Activated CD4-positive, alpha-beta T cell treated with anti-CD3 and anti-CD28 coated beads, Interleukin-2, amount 10 ng/mL, durations not matched to agents 7 days and 5 days (primary cell): ENCODE measurements around the gene DCAF4. TPM values are rescaled to one million over a fixed set of nuclear protein-coding genes. Genes with fewer than 3 reads are reported as not detected.

Source experiments
- CTCF ChIA-PET: fragments of 350-600 bp; sonication (Branson Sonifier 250); formaldehyde crosslinking; loops from one replicate; lab custom pipeline; 2021; ENCODE audit warnings: antibody characterized with exemption; lab: Charles Lee
- POLR2A ChIA-PET: fragments of 350-600 bp; sonication (Branson Sonifier 250); formaldehyde crosslinking; loops from one replicate; lab custom pipeline; 2021; ENCODE audit warnings: antibody characterized with exemption; lab: Charles Lee
- DNase-seq: peaks from one replicate; pipeline ENCODE4 v3.0.0-alpha.2; 2020
- H3K27ac Mint-ChIP-seq: one replicate; pipeline ENCODE4 v1.8.0; 2021; ENCODE audit warnings: mild to moderate bottlenecking, moderate library complexity, mixed read lengths
- H3K27me3 Mint-ChIP-seq: one replicate; pipeline ENCODE4 v1.8.0; 2021; ENCODE audit warnings: mixed read lengths
- H3K36me3 Mint-ChIP-seq: one replicate; pipeline ENCODE4 v1.8.0; 2021; ENCODE audit warnings: low read depth, mixed read lengths
- H3K4me1 Mint-ChIP-seq: one replicate; pipeline ENCODE4 v1.8.0; 2021; ENCODE audit warnings: mixed read lengths
- H3K4me3 Mint-ChIP-seq: one replicate; pipeline ENCODE4 v1.8.0; 2021; ENCODE audit warnings: mild to moderate bottlenecking, moderate library complexity, mixed read lengths
- H3K9me3 Mint-ChIP-seq: one replicate; pipeline ENCODE4 v1.8.0; 2021; ENCODE audit warnings: mixed read lengths
- total RNA-seq, 2 experiments: library from RNA; stranded (reverse); gene quantifications; one replicate each; pipeline ENCODE4 v1.2.3, GENCODE V29; 2021

DCAF4 gene
- total RNA-seq, 2 experiments from 2014 or later, result 15.9 to 21.3 TPM

DNA sequence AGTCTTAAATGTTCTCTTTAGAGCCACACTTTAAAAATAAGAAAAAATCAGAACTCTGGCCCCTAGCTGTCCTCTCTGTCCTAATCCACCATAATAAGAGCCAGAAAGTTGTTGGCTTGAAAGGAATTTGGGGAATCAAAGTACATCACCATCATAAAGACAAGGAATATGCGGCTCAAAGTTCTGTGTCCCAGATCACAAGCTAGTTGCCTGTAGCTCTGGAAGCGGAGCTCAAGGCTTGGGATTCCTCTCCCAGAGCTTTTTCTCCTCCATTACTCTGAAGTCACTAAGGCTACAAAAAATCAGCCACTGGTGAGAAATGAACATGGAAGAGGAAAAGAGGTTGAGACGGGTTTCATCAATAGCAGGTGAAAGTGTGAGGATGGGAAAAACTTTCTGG lies 38.8 kb upstream of the DCAF4 start:
- ChIA-PET POLR2A (no interaction called here), CTCF (interaction anchor here (1.0 to 1.4 kb wide), 2 partner anchors 39 to 374 kb away, joined by 3 to 4 read pairs; no protein-coding TSS in a partner anchor)
- no peak for DNase-seq
- Mint-ChIP-seq H3K27ac (no peak overlapping the region), H3K4me3 (no peak overlapping the region), H3K27me3 (peaks cover 52% of the 10 kb centered on the region), H3K4me1 (peaks cover 22% of the 10 kb centered on the region), H3K9me3 (no peaks in the 10 kb centered on the region), H3K36me3 (peaks cover 6% of the 10 kb centered on the region)

DNA sequence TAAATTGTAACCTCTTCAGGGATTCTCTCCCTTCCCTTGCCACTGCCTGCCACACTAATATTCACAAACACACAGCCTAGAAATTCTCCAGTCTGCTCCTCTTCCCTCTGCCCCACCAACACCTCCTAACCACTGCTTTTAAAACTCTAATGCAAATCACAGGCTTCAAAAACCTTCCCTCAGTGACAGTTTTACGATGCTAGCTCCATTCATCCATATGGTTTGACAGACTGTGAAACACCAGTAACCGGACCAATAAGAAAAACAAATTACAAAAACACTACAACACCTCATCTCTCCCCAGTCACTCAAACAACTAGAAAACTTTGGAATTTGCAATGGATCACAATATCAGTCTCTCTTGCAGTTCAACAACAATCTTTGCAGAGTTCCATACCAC lies 38.1 kb upstream of the DCAF4 start:
- H3K27ac Mint-ChIP-seq, result no peak overlapping the region
- H3K36me3 Mint-ChIP-seq, result peaks cover 2% of the 10 kb centered on the region
- peaks cover 21% of the 10 kb centered on the region for H3K4me1 Mint-ChIP-seq
- no peak overlapping the region for H3K4me3 Mint-ChIP-seq
- POLR2A ChIA-PET, result interaction anchor here (0.6 kb wide), 1 partner anchor 11 kb away, joined by 3 read pairs; no protein-coding TSS in a partner anchor
- DNase-seq, result no peak
- no peaks in the 10 kb centered on the region for H3K9me3 Mint-ChIP-seq
- CTCF ChIA-PET, result interaction anchor here (1.0 kb wide), 1 partner anchor 40 kb away, joined by 3 read pairs; no protein-coding TSS in a partner anchor
- H3K27me3 Mint-ChIP-seq, result peaks cover 57% of the 10 kb centered on the region

DNA sequence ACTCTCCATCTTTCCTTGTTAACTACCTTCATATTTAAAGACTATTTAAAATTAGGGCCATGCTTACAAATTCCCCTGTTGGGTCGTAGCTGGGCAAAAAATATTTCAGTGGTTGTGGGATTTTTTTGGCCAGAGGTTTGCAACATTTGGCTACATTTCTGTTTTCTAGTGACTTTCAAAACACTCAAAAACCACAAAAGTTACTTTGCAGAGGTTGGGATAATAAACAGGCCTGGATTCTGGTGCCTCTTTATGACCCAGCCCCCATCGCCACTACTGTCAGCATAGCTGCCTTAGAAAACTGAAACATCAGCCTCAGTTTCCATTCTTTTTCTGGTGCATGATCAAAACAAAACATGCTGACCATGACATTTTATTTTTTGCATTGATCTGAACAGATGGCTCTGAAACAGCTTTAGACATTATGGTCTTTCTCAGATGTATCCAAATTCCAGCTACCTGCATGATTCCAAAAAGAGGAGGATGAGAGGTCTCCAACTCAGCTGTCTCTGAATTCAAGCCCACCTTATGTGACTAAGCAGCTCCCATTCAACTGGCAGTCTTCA lies 37.5 kb upstream of the DCAF4 start:
- H3K4me3 Mint-ChIP-seq, result no peak overlapping the region
- no peak overlapping the region for H3K27ac Mint-ChIP-seq
- DNase-seq, result no peak
- ChIA-PET CTCF (interaction anchor here (1.0 kb wide), 1 partner anchor 40 kb away, joined by 3 read pairs; no protein-coding TSS in a partner anchor), POLR2A (interaction anchor here (0.6 kb wide), 1 partner anchor 11 kb away, joined by 3 read pairs; no protein-coding TSS in a partner anchor)
- peaks cover 2% of the 10 kb centered on the region for H3K36me3 Mint-ChIP-seq
- H3K9me3 Mint-ChIP-seq, result no peaks in the 10 kb centered on the region
- H3K27me3 Mint-ChIP-seq, result peaks cover 58% of the 10 kb centered on the region
- H3K4me1 Mint-ChIP-seq, result peaks cover 16% of the 10 kb centered on the region

DNA sequence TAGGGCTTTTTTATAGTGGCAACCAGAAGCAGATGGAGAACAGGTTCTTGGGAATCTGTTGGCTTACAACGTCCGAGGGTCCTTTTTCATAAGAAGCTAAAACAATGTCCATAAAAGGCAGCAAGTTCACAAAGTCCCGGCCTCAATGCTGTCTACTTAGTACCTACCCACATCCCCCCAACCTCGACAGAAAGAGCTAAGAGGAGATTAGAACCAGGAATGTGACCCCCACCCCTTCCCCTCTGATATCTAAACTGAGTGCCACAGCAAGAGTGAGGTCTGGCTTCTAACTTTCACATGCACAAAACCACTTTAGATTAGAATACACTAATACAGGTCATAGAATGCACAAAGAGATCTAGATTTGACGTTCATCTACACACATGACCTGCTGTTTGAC lies 36.9 kb upstream of the DCAF4 start:
- Mint-ChIP-seq H3K36me3 (peaks cover 2% of the 10 kb centered on the region), H3K27ac (no peak overlapping the region), H3K9me3 (no peaks in the 10 kb centered on the region), H3K4me1 (peaks cover 16% of the 10 kb centered on the region), H3K4me3 (no peak overlapping the region), H3K27me3 (peaks cover 64% of the 10 kb centered on the region)
- DNase-seq, result no peak
- ChIA-PET POLR2A (no interaction called here), CTCF (no interaction called here)

DNA sequence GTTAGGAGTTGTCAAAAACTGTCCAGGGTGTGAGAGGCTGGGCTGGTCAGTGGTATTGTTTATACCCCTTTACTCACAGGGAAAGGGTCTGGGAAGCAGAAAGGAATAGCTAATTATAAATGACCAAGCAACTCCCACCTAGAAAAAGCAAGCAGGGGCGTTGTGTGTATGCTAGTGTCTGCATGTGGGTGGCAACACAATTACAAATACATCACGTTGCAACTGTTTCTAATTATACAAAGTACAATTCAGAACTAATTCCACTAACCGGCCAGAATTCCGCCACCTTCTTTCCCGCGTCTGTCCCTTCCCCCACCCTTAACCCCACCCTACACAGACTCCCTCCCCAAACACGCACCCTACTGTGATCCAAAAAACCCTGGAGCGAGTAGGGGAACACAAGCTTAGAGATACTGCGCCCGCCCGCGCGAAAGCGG lies 34.6 kb upstream of the DCAF4 start:
- POLR2A ChIA-PET, result no interaction called here
- CTCF ChIA-PET, result interaction anchor here (0.7 to 2.1 kb wide), 5 partner anchors 8 to 377 kb away, joined by 3 to 6 read pairs (median 3); no protein-coding TSS in a partner anchor
- Mint-ChIP-seq H3K4me3 (peak overlapping the region; percentile 87), H3K9me3 (no peaks in the 10 kb centered on the region), H3K36me3 (peaks cover 2% of the 10 kb centered on the region), H3K4me1 (peaks cover 25% of the 10 kb centered on the region), H3K27me3 (peaks cover 75% of the 10 kb centered on the region), H3K27ac (no peak overlapping the region)
- DNase-seq, result no peak

DNA sequence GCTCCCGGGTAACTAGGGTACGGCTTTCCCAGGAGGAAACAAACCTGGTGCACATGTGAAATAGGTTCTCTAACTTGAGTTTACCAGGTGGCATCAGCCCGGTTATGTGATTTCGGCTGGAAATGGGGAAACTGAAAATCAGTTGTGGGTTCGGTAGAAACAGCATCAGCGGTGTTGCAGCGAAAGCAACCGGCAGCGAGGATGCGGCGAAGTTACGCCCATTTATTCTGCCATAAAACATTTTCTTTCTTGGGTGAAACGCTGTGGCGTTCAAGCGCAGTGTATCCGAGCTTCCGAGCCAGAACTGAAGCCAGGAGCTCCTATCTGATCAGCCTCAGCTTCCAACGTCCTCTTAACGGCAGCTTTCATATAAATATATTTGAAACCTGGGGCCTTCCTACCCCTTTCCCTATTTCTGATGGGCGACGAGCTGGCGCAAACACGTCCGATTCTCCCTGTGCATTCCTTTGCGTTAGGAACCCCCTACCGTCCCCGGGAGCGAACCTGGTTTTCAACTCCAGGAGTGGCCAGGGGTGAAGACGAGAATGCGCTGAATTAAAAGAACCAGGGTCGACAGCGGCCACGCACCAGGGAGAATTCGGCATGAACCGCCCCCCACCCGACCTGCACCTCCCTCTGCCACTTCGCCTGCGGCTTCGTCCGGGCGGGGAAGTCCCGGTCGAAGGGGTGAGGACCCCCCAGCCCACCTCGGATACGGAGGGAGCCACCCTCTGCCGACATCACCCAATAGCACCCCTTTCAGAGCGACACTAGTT lies 34.0 kb upstream of the DCAF4 start:
- peaks cover 75% of the 10 kb centered on the region for H3K27me3 Mint-ChIP-seq
- DNase-seq, result peak; percentile 50
- ChIA-PET POLR2A (no interaction called here), CTCF (interaction anchor here (1.2 to 2.1 kb wide), 2 partner anchors 8 to 13 kb away, joined by 3 to 5 read pairs; no protein-coding TSS in a partner anchor)
- H3K4me3 Mint-ChIP-seq, result peak overlapping the region; percentile 87
- H3K27ac Mint-ChIP-seq, result peak overlapping the region; percentile 85
- peaks cover 25% of the 10 kb centered on the region for H3K4me1 Mint-ChIP-seq
- peaks cover 2% of the 10 kb centered on the region for H3K36me3 Mint-ChIP-seq
- no peaks in the 10 kb centered on the region for H3K9me3 Mint-ChIP-seq

DNA sequence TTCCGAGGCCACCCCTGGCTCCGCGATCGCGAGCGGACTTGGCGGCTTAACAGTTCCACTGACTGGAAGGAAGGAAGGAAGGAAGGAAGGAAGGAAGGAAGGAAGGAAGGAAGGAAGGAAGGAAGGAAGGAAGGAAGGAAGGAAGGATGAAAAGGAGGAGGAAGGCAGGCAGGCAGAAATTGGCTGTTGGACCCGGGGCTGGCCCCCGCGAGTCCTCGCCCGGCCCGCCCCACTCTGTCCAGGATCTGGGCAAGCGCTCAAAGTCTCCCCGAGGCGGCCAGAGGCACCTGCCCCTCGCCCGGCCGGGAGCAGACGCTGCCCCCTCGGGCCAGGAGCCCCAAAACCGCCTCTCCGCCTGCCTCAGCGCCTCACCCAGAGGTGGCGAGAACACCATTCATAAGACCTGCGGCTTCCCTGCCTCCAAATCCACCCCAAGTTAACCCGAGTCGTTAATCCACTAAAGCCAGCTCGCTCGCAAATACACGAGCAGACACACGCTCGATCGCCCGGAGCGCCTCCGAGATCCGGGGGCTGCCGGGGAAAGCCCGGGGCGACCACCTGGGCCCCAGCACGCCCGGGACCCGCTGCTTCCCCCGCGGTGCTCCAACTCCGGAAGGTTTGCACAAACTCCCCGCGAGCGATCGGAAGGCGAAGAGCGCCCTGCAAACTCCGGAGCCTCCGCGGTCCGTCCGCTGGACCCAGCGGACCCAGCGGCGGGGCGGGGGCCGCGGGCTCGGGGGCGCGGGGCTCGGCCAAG lies 33.2 kb upstream of the DCAF4 start:
- ChIA-PET POLR2A (no interaction called here), CTCF (interaction anchor here (0.8 to 2.5 kb wide), 5 partner anchors 10 to 378 kb away, joined by 3 to 14 read pairs (median 5); no protein-coding TSS in a partner anchor)
- DNase-seq, result peak; percentile 32
- peak overlapping the region; percentile 87 for H3K4me3 Mint-ChIP-seq
- peaks cover 25% of the 10 kb centered on the region for H3K4me1 Mint-ChIP-seq
- peaks cover 73% of the 10 kb centered on the region for H3K27me3 Mint-ChIP-seq
- H3K9me3 Mint-ChIP-seq, result no peaks in the 10 kb centered on the region
- peaks cover 2% of the 10 kb centered on the region for H3K36me3 Mint-ChIP-seq
- H3K27ac Mint-ChIP-seq, result peak overlapping the region; percentile 85

DNA sequence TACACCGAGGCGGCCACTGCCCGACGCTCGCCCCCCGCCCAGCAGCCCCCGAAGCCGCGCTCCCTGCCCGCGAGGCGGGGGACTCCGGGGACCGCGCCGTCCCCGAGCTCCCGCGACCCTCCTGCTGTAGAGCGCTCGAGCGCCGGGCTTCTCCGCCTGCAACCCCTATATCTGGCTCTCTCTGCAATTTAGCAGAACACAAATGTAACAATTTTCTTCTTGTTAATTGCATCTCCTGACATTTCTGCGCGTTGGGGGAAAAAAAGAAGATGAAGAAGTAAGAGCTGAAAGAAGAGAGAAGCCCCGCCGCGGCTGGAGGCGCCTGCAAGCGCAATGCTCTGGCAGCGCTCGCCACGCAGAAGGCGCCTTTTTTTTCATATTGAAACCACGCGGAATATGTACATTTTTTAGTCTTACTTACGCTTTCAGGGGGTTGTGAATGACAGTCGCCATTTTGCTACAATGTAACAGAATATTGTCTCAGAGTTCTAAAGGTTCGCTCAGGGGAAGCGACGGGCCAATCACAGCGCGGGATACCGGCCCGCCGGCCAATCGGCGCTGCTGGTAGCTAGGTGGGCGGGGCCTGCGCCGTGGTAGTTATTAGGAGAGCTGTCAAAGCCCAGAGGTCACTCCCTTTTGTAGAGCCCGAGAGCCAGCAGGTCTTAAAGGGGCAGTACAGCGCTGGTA lies 32.5 kb upstream of the DCAF4 start, which contains the start of gene DPF3:
DPF3 (minus strand) TSS at position 466 of the 687 bp plus-strand sequence; CDS start at position 453, 13 bp downstream.
- POLR2A ChIA-PET, result no interaction called here
- H3K27me3 Mint-ChIP-seq, result peaks cover 68% of the 10 kb centered on the region
- peak within 1 kb of the TSS; percentile 92 for H3K4me3 Mint-ChIP-seq
- H3K9me3 Mint-ChIP-seq, result no peaks in the 10 kb centered on the region
- peak within 1 kb of the TSS; percentile 82 for H3K27ac Mint-ChIP-seq
- H3K36me3 Mint-ChIP-seq, result no peaks in the 10 kb centered on the region
- CTCF ChIA-PET, result interaction anchor here (0.8 to 2.5 kb wide), 6 partner anchors 9 to 379 kb away, joined by 3 to 14 read pairs (median 5); no protein-coding TSS in a partner anchor
- peak; percentile 94 for DNase-seq
- peaks cover 25% of the 10 kb centered on the region for H3K4me1 Mint-ChIP-seq

DNA sequence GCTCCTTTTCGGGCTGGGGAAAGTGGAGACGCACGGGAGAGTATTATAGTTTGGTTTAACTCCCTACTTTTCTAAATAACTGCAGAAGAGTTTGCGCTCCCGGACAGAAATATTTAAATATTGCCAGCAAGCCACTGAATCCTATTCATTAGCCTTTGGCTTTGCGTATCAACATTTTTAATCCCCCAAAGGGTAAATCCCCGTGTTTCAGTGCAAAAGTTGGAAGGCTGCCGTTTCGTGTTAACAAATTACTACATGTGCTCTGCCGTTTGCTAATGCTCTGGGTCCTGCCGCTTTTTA lies 32.0 kb upstream of the DCAF4 start:
- no peak for DNase-seq
- peaks cover 67% of the 10 kb centered on the region for H3K27me3 Mint-ChIP-seq
- no peaks in the 10 kb centered on the region for H3K9me3 Mint-ChIP-seq
- peak overlapping the region; percentile 92 for H3K4me3 Mint-ChIP-seq
- ChIA-PET CTCF (interaction anchor here (0.8 to 2.5 kb wide), 5 partner anchors 8 to 379 kb away, joined by 3 to 14 read pairs (median 5); no protein-coding TSS in a partner anchor), POLR2A (no interaction called here)
- peaks cover 25% of the 10 kb centered on the region for H3K4me1 Mint-ChIP-seq
- H3K27ac Mint-ChIP-seq, result peak overlapping the region; percentile 80
- no peaks in the 10 kb centered on the region for H3K36me3 Mint-ChIP-seq

DNA sequence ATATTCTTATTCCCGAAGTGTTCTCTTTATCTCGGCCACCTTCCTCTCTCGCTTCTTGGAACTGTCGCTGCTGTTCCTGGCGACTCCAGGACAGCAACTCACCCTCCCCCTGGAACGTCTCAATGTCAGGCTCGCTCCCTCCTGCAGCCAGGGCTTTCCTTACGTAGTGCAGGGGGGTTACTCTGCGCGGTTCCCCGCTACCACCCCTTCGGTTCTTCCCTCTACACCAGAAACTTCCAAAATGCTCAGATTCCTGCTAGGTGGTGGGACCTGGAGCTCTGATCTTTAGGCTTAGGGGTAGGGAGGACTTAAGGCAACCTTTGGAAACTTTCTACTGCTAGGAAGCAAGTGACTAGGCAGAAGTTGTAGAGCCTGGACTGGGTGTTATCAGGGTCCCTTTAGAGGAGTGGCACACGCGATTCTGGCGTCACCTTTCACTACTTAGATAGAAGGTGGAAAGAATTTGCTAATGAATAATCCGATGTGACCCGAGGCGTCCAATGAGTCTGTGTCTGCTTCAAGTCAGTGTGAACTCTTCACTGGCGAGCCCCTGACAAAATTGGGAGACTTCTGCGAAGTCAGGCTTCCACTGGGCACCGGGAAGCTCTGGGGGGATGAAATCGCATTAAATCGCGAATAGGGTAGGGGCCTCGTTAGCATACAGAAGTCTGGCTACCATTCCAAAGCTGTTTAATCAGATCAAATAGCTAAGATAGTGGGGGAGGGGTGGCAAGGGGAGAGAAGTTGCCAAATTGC lies 31.5 kb upstream of the DCAF4 start:
- Mint-ChIP-seq H3K27ac (no peak overlapping the region), H3K9me3 (no peaks in the 10 kb centered on the region), H3K4me1 (peaks cover 26% of the 10 kb centered on the region), H3K27me3 (peaks cover 64% of the 10 kb centered on the region), H3K36me3 (no peaks in the 10 kb centered on the region), H3K4me3 (peak overlapping the region; percentile 92)
- DNase-seq, result no peak
- ChIA-PET CTCF (interaction anchor here (1.3 to 2.5 kb wide), 4 partner anchors 10 to 380 kb away, joined by 4 to 14 read pairs (median 8); no protein-coding TSS in a partner anchor), POLR2A (no interaction called here)

DNA sequence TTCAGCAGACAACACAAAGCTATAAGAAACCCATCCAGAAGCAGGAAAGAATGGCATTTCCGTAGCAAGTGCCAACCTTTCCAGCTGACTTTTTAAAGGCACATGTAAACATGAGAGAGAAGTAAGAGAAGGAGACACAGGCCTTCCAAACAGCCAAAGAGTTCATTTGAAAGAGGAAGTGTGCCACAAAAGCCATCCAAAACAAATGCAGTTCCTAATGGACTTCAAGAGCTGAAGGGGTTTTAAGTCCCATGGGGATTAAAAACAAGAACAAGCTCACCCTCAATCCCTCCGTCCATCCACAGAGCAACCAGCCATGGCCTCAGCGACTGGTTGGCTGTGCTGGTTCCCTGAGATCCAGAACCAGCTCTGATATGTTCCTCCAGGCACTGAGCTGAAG lies 27.8 kb upstream of the DCAF4 start:
- no peaks in the 10 kb centered on the region for H3K36me3 Mint-ChIP-seq
- no peaks in the 10 kb centered on the region for H3K9me3 Mint-ChIP-seq
- CTCF ChIA-PET, result interaction anchor here (1.1 to 1.2 kb wide), 3 partner anchors 381 to 386 kb away, joined by 3 to 4 read pairs (median 3); no protein-coding TSS in a partner anchor
- H3K27ac Mint-ChIP-seq, result no peak overlapping the region
- peaks cover 46% of the 10 kb centered on the region for H3K27me3 Mint-ChIP-seq
- no peak overlapping the region for H3K4me3 Mint-ChIP-seq
- POLR2A ChIA-PET, result no interaction called here
- peaks cover 15% of the 10 kb centered on the region for H3K4me1 Mint-ChIP-seq
- DNase-seq, result no peak
